ENCODE measurements around the gene SLC35B2.

SLC35B2 gene

DNA sequence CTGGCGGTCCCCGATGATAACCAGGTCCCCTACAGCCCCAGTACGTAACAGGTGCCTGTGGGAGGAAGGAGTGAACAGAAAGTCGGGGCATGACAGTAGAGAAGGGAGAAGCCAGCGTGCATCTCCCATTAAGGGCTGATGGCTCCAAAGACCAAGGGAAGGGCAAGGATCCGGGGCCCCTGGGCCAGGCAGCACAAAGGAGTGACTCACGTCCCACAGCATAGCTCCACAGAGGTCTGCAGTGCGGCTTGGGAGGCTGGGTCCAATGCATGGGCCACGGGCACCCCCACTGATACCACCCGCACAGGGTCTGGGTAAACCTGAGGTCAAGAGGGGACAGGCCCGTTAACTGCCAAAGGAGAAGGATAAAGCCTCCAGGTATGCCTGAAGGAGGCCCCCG lies 45.5 kb upstream of the SLC35B2 start:
- no peak overlapping the region for H3K4me3 Mint-ChIP-seq
- no peaks in the 10 kb centered on the region for H3K9me3 Mint-ChIP-seq
- peaks cover 38% of the 10 kb centered on the region for H3K36me3 Mint-ChIP-seq (ENCODE audit: low read depth)
- TF ChIP-seq, protein P1, sequence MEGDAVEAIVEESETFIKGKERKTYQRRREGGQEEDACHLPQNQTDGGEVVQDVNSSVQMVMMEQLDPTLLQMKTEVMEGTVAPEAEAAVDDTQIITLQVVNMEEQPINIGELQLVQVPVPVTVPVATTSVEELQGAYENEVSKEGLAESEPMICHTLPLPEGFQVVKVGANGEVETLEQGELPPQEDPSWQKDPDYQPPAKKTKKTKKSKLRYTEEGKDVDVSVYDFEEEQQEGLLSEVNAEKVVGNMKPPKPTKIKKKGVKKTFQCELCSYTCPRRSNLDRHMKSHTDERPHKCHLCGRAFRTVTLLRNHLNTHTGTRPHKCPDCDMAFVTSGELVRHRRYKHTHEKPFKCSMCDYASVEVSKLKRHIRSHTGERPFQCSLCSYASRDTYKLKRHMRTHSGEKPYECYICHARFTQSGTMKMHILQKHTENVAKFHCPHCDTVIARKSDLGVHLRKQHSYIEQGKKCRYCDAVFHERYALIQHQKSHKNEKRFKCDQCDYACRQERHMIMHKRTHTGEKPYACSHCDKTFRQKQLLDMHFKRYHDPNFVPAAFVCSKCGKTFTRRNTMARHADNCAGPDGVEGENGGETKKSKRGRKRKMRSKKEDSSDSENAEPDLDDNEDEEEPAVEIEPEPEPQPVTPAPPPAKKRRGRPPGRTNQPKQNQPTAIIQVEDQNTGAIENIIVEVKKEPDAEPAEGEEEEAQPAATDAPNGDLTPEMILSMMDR (IDR thresholded peaks at IDR 0.05; ENCODE audit: unreplicated experiment in 3 of 3) = no peak
- peaks cover 21% of the 10 kb centered on the region for H3K27me3 Mint-ChIP-seq (ENCODE audit: low read depth)
- H3K4me1 Mint-ChIP-seq = no peaks in the 10 kb centered on the region
- no peak overlapping the region for H3K27ac Mint-ChIP-seq

DNA sequence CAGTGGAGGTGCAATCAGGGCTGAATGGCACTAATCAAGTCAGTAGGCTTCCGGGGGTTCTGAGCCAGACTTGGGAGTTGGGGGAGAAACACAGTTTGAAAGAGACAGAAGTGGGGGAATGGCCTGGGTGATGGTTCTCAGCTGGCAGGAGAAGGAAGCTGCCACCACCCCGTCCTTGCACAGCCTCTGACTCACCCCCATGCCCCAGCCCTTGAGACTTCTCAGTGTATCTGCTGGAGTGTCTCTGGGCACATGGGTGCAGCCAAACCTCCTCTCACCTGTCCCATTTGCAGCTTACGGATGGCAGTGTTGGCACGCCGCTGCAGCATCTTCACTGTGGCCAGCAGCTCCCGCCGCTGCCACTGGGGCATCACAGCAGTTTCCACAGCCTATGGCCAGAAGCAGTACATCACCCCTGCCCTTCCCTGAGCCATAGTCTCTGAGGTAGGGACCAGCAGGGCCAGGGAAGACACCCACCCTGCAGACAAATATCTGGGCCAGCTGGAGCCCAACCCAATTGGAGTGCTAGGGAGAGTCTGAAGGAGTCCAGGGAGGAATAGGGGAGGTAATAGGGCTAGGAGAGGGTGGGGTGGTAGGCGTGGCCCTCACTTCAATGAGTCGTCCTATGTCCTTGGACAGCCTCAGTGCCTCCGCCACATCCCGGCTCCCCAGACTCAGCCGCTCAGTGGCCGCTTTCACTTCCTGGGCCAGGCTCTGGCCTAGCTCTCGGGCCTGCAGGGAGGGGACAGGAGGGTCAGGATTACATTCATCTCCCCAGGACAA lies 44.6 kb upstream of the SLC35B2 start:
- Mint-ChIP-seq H3K4me3 (no peak overlapping the region), H3K27me3 (ENCODE audit: low read depth) (peaks cover 26% of the 10 kb centered on the region), H3K27ac (no peak overlapping the region), H3K9me3 (no peaks in the 10 kb centered on the region), H3K4me1 (no peaks in the 10 kb centered on the region), H3K36me3 (ENCODE audit: low read depth) (peaks cover 36% of the 10 kb centered on the region)
- TF ChIP-seq, protein P1 (IDR thresholded peaks at IDR 0.05; ENCODE audit: unreplicated experiment in 3 of 3) = no peak

DNA sequence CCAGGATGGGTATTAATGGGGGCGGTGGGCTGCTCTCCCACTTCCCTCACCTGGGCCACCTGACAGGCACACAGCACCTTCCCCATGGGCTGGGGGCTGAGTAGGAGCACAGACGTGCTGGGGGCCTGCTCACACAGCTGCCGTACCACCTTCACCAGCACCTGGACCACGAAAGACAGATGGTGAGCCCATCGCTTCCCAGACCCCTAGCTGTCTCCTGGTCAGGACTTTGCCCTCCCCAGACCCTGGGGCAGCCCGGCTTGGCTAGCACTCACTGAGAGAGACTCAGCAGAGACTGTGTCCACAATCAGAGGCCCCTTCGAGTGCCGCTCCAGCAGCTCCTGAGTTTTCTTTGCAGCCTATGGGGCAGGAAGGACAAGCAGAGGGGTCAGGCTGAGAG lies 43.8 kb upstream of the SLC35B2 start:
- TF ChIP-seq, protein P1 (IDR thresholded peaks at IDR 0.05; ENCODE audit: unreplicated experiment in 3 of 3) = no peak
- Mint-ChIP-seq H3K36me3 (ENCODE audit: low read depth) (peaks cover 36% of the 10 kb centered on the region), H3K4me3 (no peak overlapping the region), H3K9me3 (no peaks in the 10 kb centered on the region), H3K27me3 (ENCODE audit: low read depth) (peaks cover 35% of the 10 kb centered on the region), H3K4me1 (no peaks in the 10 kb centered on the region), H3K27ac (no peak overlapping the region)

DNA sequence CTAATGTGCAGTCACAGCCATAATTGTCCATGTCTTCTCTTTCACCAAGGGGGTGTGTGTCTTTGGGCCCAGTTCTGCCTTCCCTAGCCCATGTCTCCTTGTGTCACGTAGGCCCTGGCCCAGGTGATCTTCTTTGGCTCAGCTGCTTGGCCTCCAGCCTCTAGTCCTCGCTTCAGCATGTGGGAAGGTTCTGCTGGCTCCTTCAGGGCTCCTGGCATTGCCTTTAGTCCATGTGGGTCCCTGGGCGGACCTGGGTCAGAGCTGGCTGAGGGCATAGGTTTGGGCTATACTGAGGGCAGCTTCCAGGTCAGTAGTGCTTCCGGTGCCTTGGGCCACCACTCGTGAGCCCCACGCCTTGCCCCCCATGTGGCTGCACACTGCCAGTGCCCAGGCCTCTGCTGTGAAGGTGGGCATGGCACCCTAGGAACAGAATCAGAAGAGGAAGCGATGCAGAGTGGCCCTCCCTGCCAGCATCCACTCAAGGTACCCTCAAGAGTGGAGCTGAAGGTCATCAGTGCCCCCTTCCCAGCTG lies 43.0 kb upstream of the SLC35B2 start:
- no peaks in the 10 kb centered on the region for H3K4me1 Mint-ChIP-seq
- H3K36me3 Mint-ChIP-seq (ENCODE audit: low read depth) = peaks cover 30% of the 10 kb centered on the region
- no peak overlapping the region for H3K27ac Mint-ChIP-seq
- TF ChIP-seq, protein P1 (IDR thresholded peaks at IDR 0.05; ENCODE audit: unreplicated experiment in 3 of 3) = no peak
- H3K27me3 Mint-ChIP-seq (ENCODE audit: low read depth) = peaks cover 41% of the 10 kb centered on the region
- H3K9me3 Mint-ChIP-seq = no peaks in the 10 kb centered on the region
- H3K4me3 Mint-ChIP-seq = no peak overlapping the region

DNA sequence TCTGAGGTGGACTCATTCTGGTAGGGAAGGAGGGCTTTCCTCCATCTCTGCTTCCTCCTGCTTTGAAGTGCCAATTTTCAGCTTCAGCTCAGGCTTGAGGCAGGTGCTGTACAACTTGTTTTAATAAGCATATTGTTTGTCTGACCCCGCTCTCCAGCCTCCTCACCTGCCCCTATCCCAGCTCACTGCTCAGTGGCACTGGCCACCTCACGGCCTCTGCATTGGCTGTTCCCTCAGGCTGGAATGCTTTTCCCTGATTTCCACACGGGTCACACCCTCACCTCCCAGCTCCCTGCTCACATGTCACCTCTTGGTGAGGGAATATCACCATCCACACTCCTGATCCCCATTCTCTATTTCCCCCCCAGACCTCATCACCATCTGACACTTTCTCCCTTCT lies 41.5 kb upstream of the SLC35B2 start:
- no peaks in the 10 kb centered on the region for H3K9me3 Mint-ChIP-seq
- H3K4me1 Mint-ChIP-seq = no peaks in the 10 kb centered on the region
- peaks cover 56% of the 10 kb centered on the region for H3K27me3 Mint-ChIP-seq (ENCODE audit: low read depth)
- TF ChIP-seq, protein P1 (IDR thresholded peaks at IDR 0.05; ENCODE audit: unreplicated experiment in 3 of 3) = no peak
- H3K36me3 Mint-ChIP-seq (ENCODE audit: low read depth) = peaks cover 29% of the 10 kb centered on the region
- no peak overlapping the region for H3K27ac Mint-ChIP-seq
- peak overlapping the region in 2 of 3 experiments; percentile 45 to 74 for H3K4me3 Mint-ChIP-seq

Measured in nephron (organoid).